PC-9 (cell line): ENCODE data around the gene ZNF181. TPM values are rescaled to one million over a fixed set of nuclear protein-coding genes. Genes with fewer than 3 reads are reported as not detected.

ENCODE experiments used
- BruUV-seq: library from RNA; stranded (reverse); fragments of 400-500 nt; replicated peaks from 2 replicates; lab custom pipeline; 2021; lab: Mats Ljungman, UMichigan
- CTCF ChIA-PET: fragments of 300-600 bp; sonication (Branson Sonifier 250); formaldehyde crosslinking; loops from one replicate; lab custom pipeline; 2022; ENCODE audit warnings: antibody characterized with exemption; lab: Charles Lee
- POLR2A ChIA-PET: fragments of 300-600 bp; sonication (Branson Sonifier 250); formaldehyde crosslinking; loops from one replicate; lab custom pipeline; 2022; ENCODE audit warnings: antibody characterized with exemption; ENCODE audit not compliant: unreplicated experiment; lab: Charles Lee
- DNase-seq, 2 experiments: peaks; one replicate each; pipeline versions ENCODE4 v3.0.0 to v3.0.0-alpha.2; 2015 to 2022; ENCODE audit warnings: mixed read lengths in 1 of 2
- H2AFZ ChIP-seq: fragments of 200-600 bp; sonication (generic); 2 replicates; pipeline ENCODE4 v1.8.1; 2017; ENCODE audit warnings: antibody characterized with exemption
- H3F3A ChIP-seq: fragments of 200-600 bp; sonication (generic); 2 replicates; pipeline ENCODE4 v1.8.1; 2017; ENCODE audit warnings: antibody characterized with exemption, mild to moderate bottlenecking, low read depth; ENCODE audit not compliant: insufficient read depth
- H3K27ac ChIP-seq: fragments of 200-600 bp; sonication (generic); 2 replicates; pipeline ENCODE4 v1.6.1; 2016; ENCODE audit warnings: mixed run types
- H3K27me3 ChIP-seq: fragments of 200-600 bp; sonication (generic); 2 replicates; pipeline ENCODE4 v1.6.1; 2016; ENCODE audit warnings: low read depth, mixed run types; ENCODE audit not compliant: insufficient read depth
- H3K36me3 ChIP-seq: fragments of 200-600 bp; sonication (generic); 2 replicates; pipeline ENCODE4 v1.6.1; 2016; ENCODE audit warnings: low read depth, mixed run types
- H3K4me1 ChIP-seq: fragments of 200-600 bp; sonication (generic); replicated peaks from 2 replicates; pipeline ENCODE4 v1.6.1; 2016; ENCODE audit warnings: mixed run types; ENCODE audit not compliant: insufficient read depth
- H3K4me2 ChIP-seq: fragments of 200-600 bp; sonication (generic); 2 replicates; pipeline ENCODE4 v1.6.1; 2017; ENCODE audit warnings: mixed run types
- H3K4me3 ChIP-seq: fragments of 200-600 bp; sonication (generic); 2 replicates; pipeline ENCODE4 v1.6.1; 2016; ENCODE audit warnings: mixed run types
- H3K79me2 ChIP-seq: fragments of 200-600 bp; sonication (generic); 2 replicates; pipeline ENCODE4 v1.6.1; 2017; ENCODE audit warnings: low read depth, mixed run types
- H3K9me2 ChIP-seq: fragments of 200-600 bp; sonication (generic); 2 replicates; pipeline ENCODE4 v1.8.1; 2017; ENCODE audit warnings: mild to moderate bottlenecking; ENCODE audit not compliant: insufficient read depth
- H3K9me3 ChIP-seq: fragments of 200-600 bp; sonication (generic); 2 replicates; pipeline ENCODE4 v1.8.1; 2016; ENCODE audit warnings: low read depth; ENCODE audit not compliant: insufficient read depth
- H4K20me1 ChIP-seq: fragments of 200-600 bp; sonication (generic); 2 replicates; pipeline ENCODE4 v1.8.1; 2017; ENCODE audit not compliant: insufficient read depth
- CTCF ChIP-seq: fragments of 200-600 bp; sonication (generic); conservative IDR thresholded peaks from 2 replicates; pipeline ENCODE4 v1.6.1; 2017; ENCODE audit warnings: mixed run types, antibody characterized with exemption, mild to moderate bottlenecking, moderate library complexity
- EZH2 ChIP-seq: fragments of 200-600 bp; sonication (generic); IDR thresholded peaks from 2 replicates; pipeline ENCODE4 v1.8.0; 2017; ENCODE audit warnings: antibody characterized with exemption, low read depth
- intact Hi-C: fragments of 100-400 bp; cut with micrococcal nuclease; formaldehyde crosslinking; loops from one replicate; pipeline ENCODE4 v1.10.0; 2022; ENCODE audit not compliant: unreplicated experiment
- total RNA-seq: library from RNA; stranded (reverse); gene quantifications from 2 replicates; pipeline ENCODE4 v1.2.3, GENCODE V29; 2021

Gene ZNF181
- total RNA-seq, 1 experiment from 2014 or later, result 4.7 TPM

- no TSS peak for BruUV-seq
- TF ChIP-seq EZH2 (no peak), CTCF (no peak)
- H3K4me2 ChIP-seq, result no peak overlapping the region
- ChIA-PET CTCF (no interaction called here), POLR2A (no interaction called here)
- H3K9me3 ChIP-seq, result peaks cover 6% of the 10 kb centered on the region; the same call in 1 of the 2 replicates
- H3K27me3 ChIP-seq, result peaks cover 7% of the 10 kb centered on the region; the same call in 1 of the 2 replicates
- no peaks in the 10 kb centered on the region for H4K20me1 ChIP-seq
- H3K27ac ChIP-seq, result no peak overlapping the region
- DNase-seq, result no peak
- H3K4me1 ChIP-seq, result no peaks in the 10 kb centered on the region
- no peaks in the 10 kb centered on the region for H3K36me3 ChIP-seq
- H3F3A ChIP-seq, result no peaks in the 10 kb centered on the region
- no peak overlapping the region for H3K4me3 ChIP-seq
- H3K79me2 ChIP-seq, result no peaks in the 10 kb centered on the region
- no peaks in the 10 kb centered on the region for H3K9me2 ChIP-seq
- intact Hi-C loops, result no loop called here
- H2AFZ ChIP-seq, result no peak overlapping the region
Observed at GRCh38 chr19:34692549-34692948, 41.5 kb upstream of the ZNF181 start.

- H3K4me1 ChIP-seq, result no peaks in the 10 kb centered on the region
- intact Hi-C loops, result no loop called here
- H3K9me2 ChIP-seq, result no peaks in the 10 kb centered on the region
Observed at GRCh38 chr19:34707661-34708060, 26.4 kb upstream of the ZNF181 start.

GRCh38 chr19:34711890-34712289 lies 22.2 kb upstream of the ZNF181 start:
- Histone ChIP-seq H2AFZ (no peak overlapping the region), H3K27ac (no peak overlapping the region), H3K4me3 (no peak overlapping the region), H3K4me2 (no peak overlapping the region), H3K9me3 (peaks cover 10% of the 10 kb centered on the region; the same call in 1 of the 2 replicates), H3K9me2 (no peaks in the 10 kb centered on the region), H3K4me1 (no peaks in the 10 kb centered on the region), H4K20me1 (no peaks in the 10 kb centered on the region), H3K79me2 (no peaks in the 10 kb centered on the region), H3K27me3 (peaks cover 3% of the 10 kb centered on the region; the same call in 1 of the 2 replicates), H3K36me3 (no peaks in the 10 kb centered on the region), H3F3A (no peaks in the 10 kb centered on the region)
- no peak for DNase-seq
- no TSS peak for BruUV-seq
- ChIA-PET POLR2A (no interaction called here), CTCF (no interaction called here)
- intact Hi-C loops, result loop anchor here (1.0 kb wide), 2 partner anchors 73 to 211 kb away; no protein-coding TSS in a partner anchor
- TF ChIP-seq EZH2 (no peak), CTCF (no peak)

More at GRCh38 chr19:34707661-34708060, 26.4 kb upstream of the ZNF181 start:
- no peak overlapping the region for H3K4me2 ChIP-seq
- no TSS peak for BruUV-seq
- peaks cover 14% of the 10 kb centered on the region; the same call in 1 of the 2 replicates for H3K27me3 ChIP-seq
- TF ChIP-seq EZH2 (no peak), CTCF (no peak)
- no peaks in the 10 kb centered on the region for H3K9me3 ChIP-seq
- H3F3A ChIP-seq, result no peaks in the 10 kb centered on the region
- H3K27ac ChIP-seq, result no peak overlapping the region
- no peak for DNase-seq
- H3K79me2 ChIP-seq, result no peaks in the 10 kb centered on the region
- no peak overlapping the region for H3K4me3 ChIP-seq
- CTCF ChIA-PET, result no interaction called here
- H3K36me3 ChIP-seq, result no peaks in the 10 kb centered on the region
- no peaks in the 10 kb centered on the region for H4K20me1 ChIP-seq
- POLR2A ChIA-PET, result no interaction called here
- no peak overlapping the region for H2AFZ ChIP-seq
